HTERT RPE-1 (cell line): ENCODE measurements around the gene NDFIP1.
"Not testable (repeated sequence)": the region's sequence is repeated elsewhere in the genome, so short reads cannot be mapped to it uniquely, and the experiment has no call there.

ENCODE experiments used
- in situ Hi-C: fragments of 300-500 bp; cut with MboI; formaldehyde crosslinking; loops from 4 replicates; pipeline ENCODE4 v1.14.3; 2020; ENCODE audit warnings: low sequenced_read_pairs

Gene NDFIP1

GRCh38 chr5:142108432-142109330, at the start of gene NDFIP1:
Gene NDFIP1 (plus strand): TSS chr5:142108779. CDS start chr5:142108975, 196 bp downstream.
- in situ Hi-C loops = no loop called here

GRCh38 chr5:142059304-142059940, 49.2 kb upstream of the NDFIP1 start:
- in situ Hi-C loops = no loop called here

- in situ Hi-C loops = no loop called here
Measured at GRCh38 chr5:142063376-142063775, 45.2 kb upstream of the NDFIP1 start.

GRCh38 chr5:142063878-142064331, 44.7 kb upstream of the NDFIP1 start:
- in situ Hi-C loops = no loop called here

- in situ Hi-C loops = no loop called here
Measured at GRCh38 chr5:142065273-142065672, 43.3 kb upstream of the NDFIP1 start.

- in situ Hi-C loops = no loop called here
Measured at GRCh38 chr5:142069606-142070399, 38.8 kb upstream of the NDFIP1 start.

- in situ Hi-C loops = no loop called here
Measured at GRCh38 chr5:142070734-142071133, 37.8 kb upstream of the NDFIP1 start.

GRCh38 chr5:142072488-142072887, 36.1 kb upstream of the NDFIP1 start:
- in situ Hi-C loops = no loop called here

GRCh38 chr5:142073362-142073988, 35.1 kb upstream of the NDFIP1 start:
- in situ Hi-C loops = no loop called here

- in situ Hi-C loops = no loop called here
Measured at GRCh38 chr5:142074006-142074405, 34.6 kb upstream of the NDFIP1 start.

GRCh38 chr5:142078221-142078620, 30.4 kb upstream of the NDFIP1 start:
- in situ Hi-C loops = no loop called here

- in situ Hi-C loops = no loop called here
Measured at GRCh38 chr5:142078706-142079105, 29.9 kb upstream of the NDFIP1 start.

GRCh38 chr5:142079306-142079721, 29.3 kb upstream of the NDFIP1 start:
- in situ Hi-C loops = no loop called here

- in situ Hi-C loops = no loop called here
Measured at GRCh38 chr5:142080248-142080647, 28.3 kb upstream of the NDFIP1 start.

GRCh38 chr5:142082182-142082781, 26.3 kb upstream of the NDFIP1 start:
- in situ Hi-C loops = no loop called here

- in situ Hi-C loops = no loop called here
Measured at GRCh38 chr5:142086229-142086628, 22.4 kb upstream of the NDFIP1 start.

GRCh38 chr5:142086679-142087078, 21.9 kb upstream of the NDFIP1 start:
- in situ Hi-C loops = no loop called here

GRCh38 chr5:142087920-142088679, 20.5 kb upstream of the NDFIP1 start:
- in situ Hi-C loops = no loop called here

GRCh38 chr5:142088855-142089479, 19.6 kb upstream of the NDFIP1 start:
- in situ Hi-C loops = not testable (repeated sequence)
